ENCODE results near the gene ELFN1.

ELFN1 gene

DNA sequence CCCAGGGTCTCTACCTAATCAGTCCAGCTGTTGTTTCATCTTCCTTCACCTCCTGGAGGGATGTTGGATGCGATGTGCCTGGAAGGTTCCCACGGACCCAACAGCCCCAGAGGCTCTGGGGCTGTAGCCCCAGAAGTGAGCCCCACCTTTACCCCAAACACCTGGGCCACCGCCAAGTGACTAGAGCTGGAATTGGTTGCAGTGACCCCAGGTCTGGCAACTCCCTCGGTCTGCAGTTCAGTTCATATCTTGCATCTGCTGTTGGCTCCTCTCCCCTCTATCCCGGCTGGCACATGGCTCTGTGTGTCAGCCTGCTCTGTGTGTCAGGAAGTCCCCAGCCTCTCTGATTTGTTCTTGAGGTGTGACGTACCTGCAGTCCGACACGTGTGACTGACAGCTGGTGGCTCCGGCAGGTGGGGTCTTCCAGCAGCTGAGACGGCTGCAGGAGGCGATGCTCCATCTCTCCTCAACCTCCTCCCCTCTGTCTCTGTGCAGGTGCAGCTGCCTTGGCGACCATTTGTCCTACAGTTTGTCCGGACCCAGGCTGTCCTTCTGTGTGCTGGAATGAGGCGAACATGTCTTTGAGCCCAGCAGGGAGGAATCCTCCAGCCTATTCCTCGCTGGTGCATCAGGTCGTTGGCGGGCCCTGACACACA is 38.6 kb downstream of the ELFN1 start:
- DNase-seq (ENCODE audit: low read depth), result no peak
- TF ChIP-seq, protein P1, sequence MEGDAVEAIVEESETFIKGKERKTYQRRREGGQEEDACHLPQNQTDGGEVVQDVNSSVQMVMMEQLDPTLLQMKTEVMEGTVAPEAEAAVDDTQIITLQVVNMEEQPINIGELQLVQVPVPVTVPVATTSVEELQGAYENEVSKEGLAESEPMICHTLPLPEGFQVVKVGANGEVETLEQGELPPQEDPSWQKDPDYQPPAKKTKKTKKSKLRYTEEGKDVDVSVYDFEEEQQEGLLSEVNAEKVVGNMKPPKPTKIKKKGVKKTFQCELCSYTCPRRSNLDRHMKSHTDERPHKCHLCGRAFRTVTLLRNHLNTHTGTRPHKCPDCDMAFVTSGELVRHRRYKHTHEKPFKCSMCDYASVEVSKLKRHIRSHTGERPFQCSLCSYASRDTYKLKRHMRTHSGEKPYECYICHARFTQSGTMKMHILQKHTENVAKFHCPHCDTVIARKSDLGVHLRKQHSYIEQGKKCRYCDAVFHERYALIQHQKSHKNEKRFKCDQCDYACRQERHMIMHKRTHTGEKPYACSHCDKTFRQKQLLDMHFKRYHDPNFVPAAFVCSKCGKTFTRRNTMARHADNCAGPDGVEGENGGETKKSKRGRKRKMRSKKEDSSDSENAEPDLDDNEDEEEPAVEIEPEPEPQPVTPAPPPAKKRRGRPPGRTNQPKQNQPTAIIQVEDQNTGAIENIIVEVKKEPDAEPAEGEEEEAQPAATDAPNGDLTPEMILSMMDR (conservative IDR thresholded peaks at IDR 0.05; ENCODE audit: low read length), result no peak
- no peak overlapping the region for H3K4me3 ChIP-seq (ENCODE audit: low read length)

DNA sequence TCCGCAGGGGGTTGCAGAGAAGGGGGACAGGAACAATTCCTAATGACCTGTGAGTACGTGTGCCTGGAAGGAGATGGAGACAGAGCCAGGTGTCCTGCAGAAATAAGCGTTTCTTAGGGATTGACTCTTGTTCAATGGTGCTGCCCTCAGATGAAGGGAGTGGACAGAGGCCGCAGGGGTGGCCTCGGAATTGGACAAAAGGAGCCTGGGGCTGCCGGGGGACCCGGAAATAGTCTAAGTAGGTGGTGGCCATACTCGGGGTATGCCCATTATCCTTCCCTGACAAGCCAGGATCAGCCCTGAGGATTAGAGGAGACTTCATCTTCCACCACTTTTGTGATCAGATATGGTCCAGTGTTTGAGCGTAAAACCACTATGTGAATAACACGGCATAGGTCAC is 39.2 kb downstream of the ELFN1 start:
- DNase-seq (ENCODE audit: low read depth), result no peak
- no peak overlapping the region for H3K4me3 ChIP-seq (ENCODE audit: low read length)
- TF ChIP-seq, protein P1 (conservative IDR thresholded peaks at IDR 0.05; ENCODE audit: low read length), result no peak

DNA sequence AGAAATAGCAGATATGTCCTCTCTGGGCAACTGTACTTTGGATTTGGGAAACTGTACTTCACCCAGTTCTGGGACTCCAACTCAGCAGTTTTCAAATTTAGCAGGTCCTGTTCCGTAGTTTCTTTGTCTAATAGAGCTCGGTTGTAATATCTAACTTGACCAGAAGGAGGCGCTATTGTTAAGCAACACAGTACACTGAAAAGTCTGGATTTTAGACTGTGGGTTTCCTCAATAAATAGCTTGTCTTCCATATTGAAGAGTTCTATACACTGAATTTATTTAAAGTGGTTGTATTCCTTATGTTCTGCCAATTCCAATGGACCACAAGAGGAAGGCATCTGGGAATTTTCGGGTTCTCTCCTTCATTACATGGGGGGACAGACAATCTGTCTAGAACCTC is 39.8 kb downstream of the ELFN1 start:
- DNase-seq (ENCODE audit: low read depth), result no peak
- no peak overlapping the region for H3K4me3 ChIP-seq (ENCODE audit: low read length)
- TF ChIP-seq, protein P1 (conservative IDR thresholded peaks at IDR 0.05; ENCODE audit: low read length), result peak; percentile 48

DNA sequence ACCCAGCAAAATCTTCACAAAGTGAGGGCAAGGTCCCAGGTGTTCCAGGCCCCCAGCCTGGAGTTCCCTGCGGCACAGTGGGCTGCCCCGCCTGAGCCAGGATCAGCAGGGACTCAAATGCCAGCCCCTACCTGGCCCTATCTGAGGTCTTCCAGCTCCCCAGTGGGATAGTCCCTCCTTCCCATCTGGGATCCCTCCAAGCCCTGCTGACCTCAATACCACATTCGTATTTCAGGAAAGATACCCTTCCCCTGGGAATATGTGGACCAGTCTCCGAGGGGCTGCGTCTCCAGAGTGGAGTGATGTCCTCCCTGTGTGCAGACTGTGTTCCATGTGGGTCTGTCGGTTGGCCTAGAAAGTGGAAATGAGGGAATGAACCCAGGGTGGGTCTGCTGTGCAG is 40.9 kb downstream of the ELFN1 start:
- no peak for DNase-seq (ENCODE audit: low read depth)
- TF ChIP-seq, protein P1 (conservative IDR thresholded peaks at IDR 0.05; ENCODE audit: low read length), result no peak
- H3K4me3 ChIP-seq (ENCODE audit: low read length), result no peak overlapping the region

DNA sequence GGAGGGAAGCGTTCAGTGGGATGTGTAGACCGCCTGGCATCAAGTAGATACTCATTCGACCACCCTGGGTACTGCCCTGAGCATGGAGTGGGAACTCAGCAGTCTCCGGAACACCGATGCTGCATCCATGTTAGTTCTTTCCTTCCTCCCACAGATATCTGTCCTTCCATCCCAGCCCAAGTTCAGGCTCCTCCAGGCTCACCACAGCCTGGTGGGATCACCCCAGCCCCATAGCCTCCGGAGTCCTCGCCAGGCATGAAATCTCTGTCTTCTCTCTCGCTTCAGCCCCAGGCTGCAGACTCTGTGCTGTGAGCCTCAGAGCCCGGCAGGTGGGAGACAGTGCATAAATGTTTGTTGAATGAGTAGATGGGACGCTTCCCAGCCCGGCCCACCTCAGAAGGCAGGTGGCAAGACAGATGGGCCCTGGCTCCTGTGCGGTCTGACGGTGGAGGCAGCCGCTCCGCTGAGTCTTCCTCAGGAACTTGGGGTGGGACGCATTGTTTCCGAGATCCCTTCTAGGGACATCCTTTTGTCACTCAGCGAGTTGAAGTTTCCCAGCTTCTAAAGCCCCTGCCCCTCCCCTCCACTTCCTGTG is 42.9 kb downstream of the ELFN1 start:
- TF ChIP-seq, protein P1 (conservative IDR thresholded peaks at IDR 0.05; ENCODE audit: low read length), result no peak
- H3K4me3 ChIP-seq (ENCODE audit: low read length), result no peak overlapping the region
- DNase-seq (ENCODE audit: low read depth), result no peak

DNA sequence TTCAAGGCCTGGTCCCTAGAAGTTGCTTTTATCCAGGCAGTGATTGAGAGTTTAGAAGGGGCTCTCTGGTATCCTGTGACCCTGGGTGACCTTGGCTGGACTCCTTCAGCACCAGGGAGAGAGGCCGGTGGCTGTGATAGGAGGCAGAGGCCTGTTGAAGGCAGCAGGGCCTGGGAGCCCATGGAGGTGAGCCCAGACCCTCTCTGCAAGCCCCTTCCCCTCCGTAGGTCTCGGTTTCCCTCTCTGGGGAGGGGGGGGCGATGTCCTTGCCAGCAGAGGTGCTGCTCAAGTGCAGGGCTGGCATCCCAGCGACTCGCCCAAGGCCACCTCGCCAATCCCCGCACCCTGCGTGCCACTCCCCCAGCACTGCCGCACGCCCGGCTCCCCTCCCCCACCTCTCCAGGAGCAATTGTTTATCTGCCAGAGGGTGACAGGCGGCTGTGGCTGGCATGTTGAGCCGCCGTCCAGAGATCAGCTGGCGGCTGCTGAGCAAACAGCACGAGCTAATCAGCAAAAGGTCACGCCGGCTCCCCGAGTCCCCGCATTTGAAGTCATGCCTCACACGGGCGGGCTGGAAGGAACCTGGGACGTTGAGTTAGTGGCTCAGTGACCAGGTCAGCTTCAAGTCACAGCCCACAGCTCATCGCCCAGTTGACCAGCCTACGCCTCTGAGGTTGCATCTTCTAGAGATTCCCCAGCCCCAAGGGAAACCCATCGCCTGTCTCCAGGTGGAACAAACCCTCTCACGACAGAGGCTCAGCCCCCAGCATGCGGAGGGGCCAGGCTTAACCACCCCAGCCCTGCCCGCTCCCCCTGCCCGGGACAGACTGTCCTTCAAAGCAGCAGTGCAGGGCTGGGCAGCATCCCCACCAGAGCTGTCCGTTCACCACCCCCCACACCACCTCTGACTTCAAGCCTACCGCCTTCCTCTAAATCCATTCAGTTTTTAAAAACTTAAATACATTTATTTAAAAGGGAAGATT is 43.7 kb downstream of the ELFN1 start:
- H3K4me3 ChIP-seq (ENCODE audit: low read length), result no peak overlapping the region
- DNase-seq (ENCODE audit: low read depth), result no peak
- TF ChIP-seq, protein P1 (conservative IDR thresholded peaks at IDR 0.05; ENCODE audit: low read length), result no peak

All from AG10803 (cell line).